HS-5 (cell line): ENCODE results near the gene FAIM.
"Not testable (repeated sequence)": the region's sequence is repeated elsewhere in the genome, so short reads cannot be mapped to it uniquely, and the experiment has no call there.

Experiments
- DNase-seq: peaks from one replicate; pipeline ENCODE4 v3.0.0-alpha.2; 2012; ENCODE audit warnings: low read depth

FAIM gene

GRCh38 chr3:138680974-138681373 is 72.4 kb downstream of the FAIM start:
- not testable (repeated sequence) for DNase-seq

DNA sequence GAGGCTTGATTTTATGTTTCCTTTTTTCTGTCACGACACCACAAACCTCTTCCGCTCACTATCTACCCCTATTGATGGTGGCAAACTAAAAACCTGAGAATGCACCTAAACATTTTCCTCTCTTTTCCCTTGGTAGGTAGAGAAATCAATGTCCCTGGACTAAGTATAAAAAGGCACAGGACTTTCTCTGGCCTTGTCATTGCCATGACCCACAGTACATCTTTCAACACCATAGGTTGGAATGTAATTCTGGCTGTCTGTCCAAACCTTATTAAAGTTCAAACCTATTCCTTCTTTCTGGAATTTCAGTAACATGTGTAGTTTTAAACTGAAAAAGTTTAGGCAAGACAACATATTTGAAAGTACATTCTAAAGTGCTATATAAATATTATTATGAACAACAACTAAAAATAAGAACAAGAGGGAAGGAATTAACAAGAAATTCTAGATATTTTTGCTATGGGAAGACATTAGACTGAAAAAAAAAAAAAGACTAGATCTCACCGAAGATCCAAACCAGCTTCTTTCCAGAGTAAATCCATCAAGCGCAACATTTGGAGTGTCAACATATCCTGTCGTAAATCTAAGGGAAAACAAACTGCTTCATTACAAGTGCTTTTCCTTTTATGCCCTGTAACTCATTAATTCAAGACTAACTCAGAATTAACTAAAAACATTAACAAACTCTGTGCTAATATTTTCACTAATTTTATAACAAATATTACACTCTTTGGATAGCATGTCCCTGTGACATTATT is 73.1 kb downstream of the FAIM start:
- no peak for DNase-seq

DNA sequence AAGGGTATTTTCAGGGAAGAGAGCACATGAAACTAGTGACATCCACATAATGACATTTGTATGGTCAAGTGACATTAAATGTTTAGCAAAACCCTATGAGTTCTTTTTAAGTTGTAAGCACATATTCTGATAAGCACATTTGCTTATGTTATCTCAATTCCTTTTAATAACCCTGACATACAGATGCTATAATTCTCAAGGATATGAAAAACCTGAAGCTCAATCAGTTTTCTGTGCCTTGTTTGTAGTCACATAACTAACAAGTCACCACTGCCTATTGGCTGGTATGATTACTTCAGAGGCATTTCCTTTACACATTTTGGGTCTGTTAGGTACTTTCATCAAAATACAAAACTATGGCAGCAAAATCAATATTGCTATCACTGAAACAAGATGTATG is 74.1 kb downstream of the FAIM start:
- no peak for DNase-seq
